Right lobe of liver (tissue), 4 donors: ENCODE results near the gene ABCB8.
A peak's percentile ranks its signal among the peaks of the same experiment; 100 is the strongest.

Experiments
- CTCF ChIP-seq, 4 donors: fragments of 200-600 bp in 3 of 4; fragments of 450-650 bp in 1 of 4; IDR thresholded peaks; one replicate each; pipeline versions ENCODE4 v1.5.1 to v1.8.0; 2016 to 2022; ENCODE audit warnings: antibody characterized with exemption in 4 of 4, mild to moderate bottlenecking in 2 of 4
- POLR2A ChIP-seq: fragments of 450-650 bp; IDR thresholded peaks from one replicate; pipeline ENCODE4 v1.6.1; 2017; ENCODE audit warnings: antibody characterized with exemption, mild to moderate bottlenecking
- donor health status: DM: no; HTN: no; CAD: no.
- donor health status: DM: no; HTN: no; CAD: no.
- donor health status: DM: no; HTN: yes; CAD: no.

GRCh38 chr7:151080522-151081169 is 52.4 kb downstream of the ABCB8 start, which contains the start of gene FASTK:
- TF ChIP-seq CTCF (IDR thresholded peaks at IDR 0.05): no peak
- TF ChIP-seq POLR2A: peak; percentile 67
